ENCODE measurements around the gene SRRT.

GRCh38 chr7:100891568-100892247 lies 16.8 kb downstream of the SRRT start:
- no peak for TF ChIP-seq SUZ12 (IDR thresholded peaks at IDR 0.05; ENCODE audit: extremely low read depth, insufficient read depth, insufficient read length)
- TF ChIP-seq ZNF274 (IDR thresholded peaks at IDR 0.05; ENCODE audit: low read depth, low read length), result no peak
- no peak for TF ChIP-seq YY1 (IDR thresholded peaks at IDR 0.05; ENCODE audit: insufficient read depth, insufficient read length)

All from NT2/D1 (cell line).